HepG2 (cell line): ENCODE measurements around the gene SPNS2. TPM values are rescaled to one million over a fixed set of nuclear protein-coding genes. Genes with fewer than 3 reads are reported as not detected.

Experiments
- CC2D1A ChIP-seq: sonication (generic); formaldehyde crosslinking; IDR thresholded peaks from 2 replicates; pipeline ENCODE4 v1.8.1; 2023; ENCODE audit warnings: mild to moderate bottlenecking, missing genetic modification reagents
- EZH2 ChIP-seq: conservative IDR thresholded peaks from 2 replicates; pipeline ENCODE4 v1.6.1; 2012; ENCODE audit warnings: mild to moderate bottlenecking, low read depth, low read length, moderate library complexity
- HES4 ChIP-seq: sonication (generic); formaldehyde crosslinking; IDR thresholded peaks from 2 replicates; pipeline ENCODE4 v1.9.0; 2021; ENCODE audit warnings: mild to moderate bottlenecking, missing genetic modification reagents, borderline replicate concordance
- HMGXB3 ChIP-seq: sonication (generic); formaldehyde crosslinking; IDR thresholded peaks from 2 replicates; pipeline ENCODE4 v1.4.0; 2020; ENCODE audit warnings: missing genetic modification reagents, borderline replicate concordance
- JUND ChIP-seq: sonication (generic); formaldehyde crosslinking; IDR thresholded peaks from 2 replicates; pipeline ENCODE4 v1.8.0; 2022; ENCODE audit warnings: mild to moderate bottlenecking, missing genetic modification reagents
- PITX1 ChIP-seq: sonication (generic); formaldehyde crosslinking; IDR thresholded peaks from 2 replicates; pipeline ENCODE4 v1.5.1; 2020; ENCODE audit warnings: mild to moderate bottlenecking, missing genetic modification reagents
- RBFOX2 ChIP-seq: fragments of 200-400 bp; formaldehyde crosslinking; IDR thresholded peaks from 2 replicates; pipeline ENCODE4 v1.6.1; 2017; ENCODE audit warnings: low read depth, mild to moderate bottlenecking, low read length
- SKI ChIP-seq: fragments of 450-650 bp; IDR thresholded peaks from one replicate; pipeline ENCODE4 v1.6.1; 2018; ENCODE audit warnings: mild to moderate bottlenecking; ENCODE audit not compliant: partially characterized antibody
- THAP8 ChIP-seq: sonication (generic); formaldehyde crosslinking; IDR thresholded peaks from 2 replicates; pipeline ENCODE4 v1.5.1; 2020; ENCODE audit warnings: missing genetic modification reagents, mild to moderate bottlenecking, borderline replicate concordance
- ZFP41 ChIP-seq: sonication (generic); formaldehyde crosslinking; IDR thresholded peaks from 2 replicates; pipeline ENCODE4 v1.4.0; 2020; ENCODE audit warnings: mild to moderate bottlenecking, missing genetic modification reagents, borderline replicate concordance
- ZNF614 ChIP-seq: IDR thresholded peaks from 2 replicates; pipeline ENCODE4 v1.6.1; 2018; ENCODE audit warnings: missing biosample characterization, missing genetic modification reagents, inconsistent platforms, borderline replicate concordance
- ZNF646 ChIP-seq: sonication (generic); formaldehyde crosslinking; IDR thresholded peaks from 2 replicates; pipeline ENCODE4 v1.9.0; 2021; ENCODE audit warnings: mild to moderate bottlenecking, missing genetic modification reagents
- ZNF674 ChIP-seq: sonication (generic); formaldehyde crosslinking; IDR thresholded peaks from 2 replicates; pipeline ENCODE4 v1.5.0; 2020; ENCODE audit warnings: low read depth, mild to moderate bottlenecking, missing genetic modification reagents
- ZNF710 ChIP-seq: sonication (generic); formaldehyde crosslinking; IDR thresholded peaks from 2 replicates; pipeline ENCODE4 v1.5.0; 2020; ENCODE audit warnings: mild to moderate bottlenecking, missing genetic modification reagents, borderline replicate concordance
- polyA plus RNA-seq, 8 experiments: library from polyadenylated mRNA; depleted of rRNA in 3 of 8; stranded (reverse) in 7 of 8; unstranded in 1 of 8; fragments of >200 nt; fragmentation: Illumina TruSeq in 4 of 8; extraction: Trizol in 4 of 8; gene quantifications; 2 replicates each; pipeline versions ENCODE4 v1.2.1 to v1.2.3, GENCODE V29; 2011 to 2016; ENCODE audit warnings: low read depth in 4 of 8, missing spikeins in 1 of 8, mixed read lengths in 1 of 8; ENCODE audit not compliant: insufficient read depth in 1 of 8
- total RNA-seq, 5 experiments: library from RNA; depleted of rRNA; stranded (reverse); fragments of >200 nt; fragmentation: Illumina TruSeq; extraction: Trizol; gene quantifications; 2 replicates each; pipeline ENCODE4 v1.2.3, GENCODE V29; 2016; ENCODE audit warnings: low read depth in 1 of 5
- TF ChIP-seq, protein P1 (sequence below): IDR thresholded peaks from 2 replicates; pipeline ENCODE4 v1.6.1; 2016; ENCODE audit warnings: missing genetic modification reagents, missing compliant biosample characterization

The SPNS2 gene
- total and polyA plus RNA-seq, 2 of the 13 experiments (the other 11 are each of a cell fraction or from before 2014, with no cell fraction given): 0.01 TPM; not detected in 1

- no peak for TF ChIP-seq CC2D1A (CRISPR knock-in tag)
- TF ChIP-seq PITX1 (CRISPR knock-in tag): 0 out of 2 replicates have a peak, but pooled peaks have one; percentile 13
- no peak for TF ChIP-seq HES4 (CRISPR knock-in tag)
- TF ChIP-seq HMGXB3: no peak
- no peak for TF ChIP-seq THAP8 (CRISPR knock-in tag)
- TF ChIP-seq, protein P1, sequence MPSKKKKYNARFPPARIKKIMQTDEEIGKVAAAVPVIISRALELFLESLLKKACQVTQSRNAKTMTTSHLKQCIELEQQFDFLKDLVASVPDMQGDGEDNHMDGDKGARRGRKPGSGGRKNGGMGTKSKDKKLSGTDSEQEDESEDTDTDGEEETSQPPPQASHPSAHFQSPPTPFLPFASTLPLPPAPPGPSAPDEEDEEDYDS: no peak
- TF ChIP-seq ZNF614 (CRISPR knock-in tag): no peak
- TF ChIP-seq ZFP41 (CRISPR knock-in tag): no peak
- TF ChIP-seq EZH2: no peak
- TF ChIP-seq RBFOX2: no peak
- TF ChIP-seq ZNF646 (CRISPR knock-in tag): no peak
- TF ChIP-seq SKI: no peak
- TF ChIP-seq JUND (CRISPR knock-in tag): no peak
- no peak for TF ChIP-seq ZNF710 (CRISPR knock-in tag)
- no peak for TF ChIP-seq ZNF674 (CRISPR knock-in tag)
Observed at GRCh38 chr17:4554441-4554996, 55.8 kb downstream of the SPNS2 start (continued).
